ENCODE measurements around the gene PCMTD2. TPM values are rescaled to one million over a fixed set of nuclear protein-coding genes. Genes with fewer than 3 reads are reported as not detected.

The PCMTD2 gene
- total and polyA plus RNA-seq, 2 experiments from 2014 or later = 33.8 to 76.1 TPM

GRCh38 chr20:64256282-64256935, 861 bp downstream of the PCMTD2 start (continued):
- TF ChIP-seq ZNF462 (CRISPR knock-in tag; IDR thresholded peaks at IDR 0.05) = no peak
- TF ChIP-seq REST (IDR thresholded peaks at IDR 0.05; ENCODE audit: unreplicated experiment) = no peak
- no peak for TF ChIP-seq ETS1 (IDR thresholded peaks at IDR 0.05)
